Left ventricle myocardium inferior (tissue), 1 donor: Measurements from ENCODE around the gene TMPRSS13. TPM values are rescaled to one million over a fixed set of nuclear protein-coding genes. Genes with fewer than 3 reads are reported as not detected.

ENCODE experiments used
- DNase-seq: peaks from one replicate; pipeline ENCODE4 v3.0.0-alpha.2; 2020
- H3K27ac ChIP-seq: fragments of 200-600 bp; replicated peaks from 2 replicates; pipeline ENCODE4 v1.8.0; 2021
- H3K27me3 ChIP-seq: fragments of 200-600 bp; 2 replicates; pipeline ENCODE4 v1.8.0; 2021; ENCODE audit warnings: low read depth
- H3K36me3 ChIP-seq: fragments of 200-600 bp; 2 replicates; pipeline ENCODE4 v1.8.0; 2021
- H3K4me1 ChIP-seq: fragments of 200-600 bp; 2 replicates; pipeline ENCODE4 v1.8.0; 2021
- H3K4me3 ChIP-seq: fragments of 200-600 bp; 2 replicates; pipeline ENCODE4 v1.8.0; 2021; ENCODE audit warnings: mild to moderate bottlenecking, moderate library complexity
- H3K9me3 ChIP-seq: fragments of 200-600 bp; replicated peaks from 2 replicates; pipeline ENCODE4 v1.8.0; 2021
- CTCF ChIP-seq: fragments of 200-600 bp; IDR thresholded peaks from 2 replicates; pipeline ENCODE4 v1.8.0; 2021; ENCODE audit warnings: antibody characterized with exemption, mild to moderate bottlenecking, borderline replicate concordance
- intact Hi-C: fragments of 100-400 bp; cut with micrococcal nuclease; formaldehyde crosslinking; loops from one replicate; pipeline ENCODE4 v1.11.0; 2022
- total RNA-seq: library from RNA; stranded (reverse); fragmentation: NEBNext Ultra II Directional; extraction: Animal tissue kit (Norgen Biotek cat#: 25700); gene quantifications from one replicate; pipeline ENCODE4 v1.2.1, GENCODE V29; 2021
- donor health status: DM: no; HTN: yes; CAD: no; lungs with severe emphysema.

Gene TMPRSS13
- total RNA-seq, 1 donor from 2014 or later = not detected

- no peak for DNase-seq
- no peaks in the 10 kb centered on the region for H3K27me3 ChIP-seq
- intact Hi-C loops = loop anchor here (10.0 kb wide), 1 partner anchor 61 kb away; no protein-coding TSS in a partner anchor
- H3K4me1 ChIP-seq = peaks cover 12% of the 10 kb centered on the region
- no peak overlapping the region for H3K4me3 ChIP-seq
- no peak overlapping the region for H3K27ac ChIP-seq
- no peak for TF ChIP-seq CTCF
- no peaks in the 10 kb centered on the region for H3K36me3 ChIP-seq
- no peaks in the 10 kb centered on the region for H3K9me3 ChIP-seq
These were observed 23.7 kb downstream of the TMPRSS13 start for GRCh38 chr11:117905524-117905923.

GRCh38 chr11:117903505-117904382 is 25.5 kb downstream of the TMPRSS13 start:
- Histone ChIP-seq H3K4me3 (no peak overlapping the region), H3K4me1 (peaks cover 13% of the 10 kb centered on the region), H3K9me3 (no peaks in the 10 kb centered on the region), H3K27ac (no peak overlapping the region), H3K27me3 (no peaks in the 10 kb centered on the region), H3K36me3 (no peaks in the 10 kb centered on the region)
- no peak for DNase-seq
- intact Hi-C loops = loop anchor here (10.0 kb wide), 1 partner anchor 59 kb away; no protein-coding TSS in a partner anchor
- no peak for TF ChIP-seq CTCF

- DNase-seq = no peak
- Histone ChIP-seq H3K36me3 (no peaks in the 10 kb centered on the region), H3K27me3 (no peaks in the 10 kb centered on the region), H3K4me1 (peaks cover 9% of the 10 kb centered on the region), H3K27ac (no peak overlapping the region), H3K4me3 (no peak overlapping the region), H3K9me3 (no peaks in the 10 kb centered on the region)
- intact Hi-C loops = loop anchor here (10.0 kb wide), 1 partner anchor 57 kb away; no protein-coding TSS in a partner anchor
- no peak for TF ChIP-seq CTCF
These were observed 27.0 kb downstream of the TMPRSS13 start for GRCh38 chr11:117902001-117902845.

- Histone ChIP-seq H3K27me3 (no peaks in the 10 kb centered on the region), H3K36me3 (no peaks in the 10 kb centered on the region), H3K4me1 (peaks cover 8% of the 10 kb centered on the region), H3K9me3 (no peaks in the 10 kb centered on the region), H3K4me3 (no peak overlapping the region), H3K27ac (no peak overlapping the region)
- no peak for TF ChIP-seq CTCF
- intact Hi-C loops = loop anchor here (10.0 kb wide), 1 partner anchor 57 kb away; no protein-coding TSS in a partner anchor
- no peak for DNase-seq
These were observed 27.6 kb downstream of the TMPRSS13 start for GRCh38 chr11:117901601-117902000.

- no peaks in the 10 kb centered on the region for H3K9me3 ChIP-seq
- H3K36me3 ChIP-seq = no peaks in the 10 kb centered on the region
- H3K27ac ChIP-seq = peak overlapping the region; percentile 18
- no peaks in the 10 kb centered on the region for H3K27me3 ChIP-seq
- no peak for DNase-seq
- peaks cover 8% of the 10 kb centered on the region for H3K4me1 ChIP-seq
- H3K4me3 ChIP-seq = no peak overlapping the region
- intact Hi-C loops = loop anchor here (10.0 kb wide), 1 partner anchor 56 kb away; no protein-coding TSS in a partner anchor
- no peak for TF ChIP-seq CTCF
These were observed 28.3 kb downstream of the TMPRSS13 start for GRCh38 chr11:117900720-117901440.
